Measurements from ENCODE around the gene C1orf232. TPM values are rescaled to one million over a fixed set of nuclear protein-coding genes. Genes with fewer than 3 reads are reported as not detected.

Gene C1orf232
- total RNA-seq (not detected), polyA plus RNA-seq (not detected)
- long read RNA-seq, donor 1, result 0 reads
- long read RNA-seq, donor 2, result 0 reads
- long read RNA-seq, donor 3, result 0 reads

- Histone ChIP-seq H3K27me3 (no peaks in the 10 kb centered on the region), H3K9me3 (no peaks in the 10 kb centered on the region), H3K27ac (peak within 1 kb of the TSS; percentile 43 to 76), H3K4me1 (ENCODE audit: insufficient read depth) (peaks cover 12% of the 10 kb centered on the region), H3K36me3 (no peaks in the 10 kb centered on the region), H3K4me3 (peak within 1 kb of the TSS; percentile 91)
- 54 to 68% (median 57%) methylated on average over 5 of the region's 5 CpGs for WGBS, 3 donors
- intact Hi-C loops (cut with DNase I), result loop anchor here in 1 of 4 donors (5.0 kb wide), 1 partner anchor 64 kb away; the partner anchor contains the start of gene CEP85
- peak in 4 of 5 donors; percentile 47 to 63 (median 52) for DNase-seq
- TF ChIP-seq CTCF (IDR thresholded peaks at IDR 0.05), result no peak
- no peak for TF ChIP-seq POLR2A (IDR thresholded peaks at IDR 0.05)
- no peak for TF ChIP-seq EP300 (IDR thresholded peaks at IDR 0.05)
Measured at GRCh38 chr1:26168410-26169197, at the start of gene C1orf232. Gene C1orf232, minus strand, starts transcription at chr1:26168963. Its CDS starts 464 bp downstream, at chr1:26168499.

GRCh38 chr1:26215246-26215645 lies 46.5 kb upstream of the C1orf232 start:
- Histone ChIP-seq H3K4me1 (ENCODE audit: insufficient read depth) (no peaks in the 10 kb centered on the region), H3K4me3 (no peak overlapping the region), H3K27ac (no peak overlapping the region), H3K9me3 (no peaks in the 10 kb centered on the region), H3K36me3 (no peaks in the 10 kb centered on the region), H3K27me3 (no peaks in the 10 kb centered on the region)
- 46 to 56% (median 51%) methylated on average over 3 of the region's 3 CpGs for WGBS, 3 donors
- DNase-seq, result no peak
- TF ChIP-seq POLR2A (IDR thresholded peaks at IDR 0.05), result no peak
- no peak for TF ChIP-seq EP300 (IDR thresholded peaks at IDR 0.05)
- TF ChIP-seq CTCF (IDR thresholded peaks at IDR 0.05), result no peak
- intact Hi-C loops (cut with DNase I), result no loop called here

- DNase-seq, result no peak
- Histone ChIP-seq H3K4me3 (no peak overlapping the region), H3K27ac (no peak overlapping the region), H3K4me1 (ENCODE audit: insufficient read depth) (no peaks in the 10 kb centered on the region), H3K9me3 (no peaks in the 10 kb centered on the region), H3K27me3 (no peaks in the 10 kb centered on the region), H3K36me3 (no peaks in the 10 kb centered on the region)
- WGBS, 3 donors, result 83 to 90% (median 88%) methylated on average over 6 of the region's 6 CpGs
- intact Hi-C loops (cut with DNase I), result loop anchor here in 1 of 4 donors (5.0 kb wide), 1 partner anchor 1931 kb away; no protein-coding TSS in a partner anchor
- TF ChIP-seq CTCF (IDR thresholded peaks at IDR 0.05), result no peak
- TF ChIP-seq EP300 (IDR thresholded peaks at IDR 0.05), result no peak
- no peak for TF ChIP-seq POLR2A (IDR thresholded peaks at IDR 0.05)
Measured at GRCh38 chr1:26213335-26213905, 44.7 kb upstream of the C1orf232 start.

- H3K27me3 ChIP-seq, result no peaks in the 10 kb centered on the region
- H3K27ac ChIP-seq, result no peak overlapping the region
- no peak overlapping the region for H3K4me3 ChIP-seq
- no peaks in the 10 kb centered on the region for H3K4me1 ChIP-seq (ENCODE audit: insufficient read depth)
- WGBS, 3 donors, result 80 to 87% (median 82%) methylated on average over 5 of the region's 5 CpGs
- no peaks in the 10 kb centered on the region for H3K9me3 ChIP-seq
- no peak for DNase-seq
- intact Hi-C loops (cut with DNase I), result loop anchor here in 1 of 4 donors (5.0 kb wide), 1 partner anchor 1930 kb away; no protein-coding TSS in a partner anchor
- no peak for TF ChIP-seq CTCF (IDR thresholded peaks at IDR 0.05)
- no peak for TF ChIP-seq POLR2A (IDR thresholded peaks at IDR 0.05)
- no peak for TF ChIP-seq EP300 (IDR thresholded peaks at IDR 0.05)
- no peaks in the 10 kb centered on the region for H3K36me3 ChIP-seq
Measured at GRCh38 chr1:26212726-26213125, 44.0 kb upstream of the C1orf232 start.

Data from ovary (tissue), 10 donors.